Neuronal stem cell (in vitro differentiated cells): ENCODE measurements around the gene TDRD9.

Experiments used
- DNase-seq: peaks from one replicate; pipeline ENCODE4 v3.0.0-alpha.2; 2013; ENCODE audit warnings: low spot score
- H2AFZ ChIP-seq: one replicate; pipeline ENCODE4 v1.6.1; 2013; ENCODE audit warnings: mild to moderate bottlenecking, low read length, inconsistent platforms
- H2AK5ac ChIP-seq: 2 replicates; pipeline ENCODE4 v1.6.1; 2013; ENCODE audit warnings: low read depth, mild to moderate bottlenecking, inconsistent platforms, low read length, moderate library complexity, mixed read lengths
- H2BK120ac ChIP-seq: 2 replicates; pipeline ENCODE4 v1.6.1; 2013; ENCODE audit warnings: low read depth, mild to moderate bottlenecking, inconsistent platforms, low read length, moderate library complexity, mixed read lengths
- H2BK12ac ChIP-seq: one replicate; pipeline ENCODE4 v1.6.1; 2013; ENCODE audit warnings: low read length, inconsistent platforms
- H2BK15ac ChIP-seq: 2 replicates; pipeline ENCODE4 v1.6.1; 2013; ENCODE audit warnings: mild to moderate bottlenecking, low read length, inconsistent platforms, mixed read lengths
- H2BK5ac ChIP-seq: one replicate; pipeline ENCODE4 v1.6.1; 2013; ENCODE audit warnings: inconsistent platforms, mild to moderate bottlenecking, low read length, moderate library complexity
- H3K14ac ChIP-seq: one replicate; pipeline ENCODE4 v1.6.1; 2013; ENCODE audit warnings: low read length, inconsistent platforms
- H3K18ac ChIP-seq: 2 replicates; pipeline ENCODE4 v1.6.1; 2013; ENCODE audit warnings: low read length, inconsistent platforms
- H3K23ac ChIP-seq: 2 replicates; pipeline ENCODE4 v1.6.1; 2013; ENCODE audit warnings: low read depth, mild to moderate bottlenecking, mixed read lengths, low read length, inconsistent platforms; ENCODE audit not compliant: poor library complexity
- H3K27ac ChIP-seq: replicated peaks from 3 replicates; pipeline ENCODE4 v1.5.1; 2013; ENCODE audit warnings: low read length, inconsistent platforms
- H3K27me3 ChIP-seq, 3 experiments: 2 replicates each; pipeline ENCODE4 v1.6.1; 2013; ENCODE audit warnings: low read length in 3 of 3, mild to moderate bottlenecking in 2 of 3, inconsistent platforms in 1 of 3, low read depth in 1 of 3, mixed read lengths in 1 of 3, moderate library complexity in 1 of 3; ENCODE audit not compliant: control insufficient read depth in 3 of 3, insufficient read depth in 3 of 3
- H3K36me3 ChIP-seq, 2 donors: replicated peaks in 1 of 2; 2 replicates each; pipeline ENCODE4 v1.6.1; 2013; ENCODE audit warnings: low read length in 2 of 2; ENCODE audit not compliant: control insufficient read depth in 2 of 2, insufficient read depth in 2 of 2
- H3K4ac ChIP-seq: 2 replicates; pipeline ENCODE4 v1.6.1; 2013; ENCODE audit warnings: inconsistent platforms, mild to moderate bottlenecking, low read length, moderate library complexity
- H3K4me1 ChIP-seq, 2 donors: 1 replicate in 1 of 2; 2 replicates in 1 of 2; pipeline ENCODE4 v1.6.1; 2013; ENCODE audit warnings: low read length in 2 of 2, low read depth in 1 of 2; ENCODE audit not compliant: control insufficient read depth in 2 of 2, insufficient read depth in 1 of 2
- H3K4me2 ChIP-seq: one replicate; pipeline ENCODE4 v1.6.1; 2013; ENCODE audit warnings: mild to moderate bottlenecking, low read length, inconsistent platforms; ENCODE audit not compliant: insufficient read depth, poor library complexity, severe bottlenecking
- H3K4me3 ChIP-seq, 2 donors: 2 replicates each; pipeline ENCODE4 v1.5.1; 2013; ENCODE audit warnings: low read length in 2 of 2, mild to moderate bottlenecking in 2 of 2, inconsistent platforms in 1 of 2, moderate library complexity in 1 of 2
- H3K79me1 ChIP-seq: one replicate; pipeline ENCODE4 v1.6.1; 2013; ENCODE audit warnings: low read depth, mild to moderate bottlenecking, inconsistent platforms, low read length, moderate library complexity
- H3K9ac ChIP-seq: one replicate; pipeline ENCODE4 v1.6.1; 2013; ENCODE audit warnings: mild to moderate bottlenecking, low read depth, low read length, inconsistent platforms; ENCODE audit not compliant: poor library complexity
- H3K9me3 ChIP-seq, 2 donors: replicated peaks in 1 of 2; 2 replicates each; pipeline versions ENCODE3 to v1.6.1; 2013; ENCODE audit warnings: low read length in 2 of 2, mild to moderate bottlenecking in 2 of 2, inconsistent platforms in 1 of 2, low read depth in 1 of 2, mixed read lengths in 1 of 2, moderate library complexity in 1 of 2; ENCODE audit not compliant: control insufficient read depth in 2 of 2, insufficient read depth in 1 of 2
- H4K8ac ChIP-seq: one replicate; pipeline ENCODE4 v1.6.1; 2013; ENCODE audit warnings: low read depth, mild to moderate bottlenecking, inconsistent platforms, low read length, moderate library complexity
- H4K91ac ChIP-seq: one replicate; pipeline ENCODE4 v1.6.1; 2013; ENCODE audit warnings: low read length, low read depth, mild to moderate bottlenecking, inconsistent platforms; ENCODE audit not compliant: poor library complexity
- WGBS, 2 donors: extraction: QIAGEN DNeasy Blood & Tissue Kit; methylation state at CpG; one replicate each; pipeline ENCODE4 v1.1.7; 2013; ENCODE audit warnings: missing lambda C conversion rate in 2 of 2, mixed read lengths in 1 of 2; ENCODE audit not compliant: insufficient read length in 2 of 2, insufficient replicate concordance in 1 of 2; ENCODE audit errors: extremely low coverage in 2 of 2; 5-methylcytosine and 5-hydroxymethylcytosine counted together

The TDRD9 gene

DNA sequence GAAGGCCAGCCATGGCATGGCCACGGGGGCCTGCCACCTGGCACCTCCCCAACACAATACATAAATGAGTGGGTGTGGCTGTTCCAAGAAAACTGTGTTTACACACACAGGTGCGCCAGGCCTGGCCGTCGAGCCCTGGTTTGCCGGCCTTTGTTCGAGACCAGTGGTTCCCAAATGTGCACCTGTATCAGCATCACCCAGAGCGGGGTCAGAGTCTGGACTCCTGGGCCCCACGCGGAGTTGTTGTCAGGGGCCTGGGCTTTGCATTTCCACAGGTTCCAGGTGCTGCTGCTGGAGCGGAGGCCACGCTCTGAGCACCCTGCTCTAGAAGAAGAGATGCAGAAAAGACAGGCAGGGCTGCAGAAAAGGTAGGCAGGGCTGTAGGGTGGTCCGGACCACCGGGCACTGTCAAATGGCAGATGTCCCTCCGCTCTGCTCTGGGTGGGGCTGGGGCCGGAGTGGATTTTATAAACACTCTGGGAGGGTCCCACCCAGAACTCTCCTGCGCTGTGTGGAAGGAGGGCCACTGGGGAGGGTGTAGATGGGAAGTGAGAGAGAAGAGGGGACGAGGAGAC lies 153.1 kb downstream of the TDRD9 start:
- Histone ChIP-seq H3K79me1 (no peaks in the 10 kb centered on the region), H3K27ac (no peak overlapping the region), H3K4me1 (no peaks in the 10 kb centered on the region), H2BK15ac (peak overlapping the region; percentile 26), H3K27me3 (peaks cover 0 to 54% (median 0%) of the 10 kb centered on the region in 3 experiments), H3K9me3 (no peaks in the 10 kb centered on the region), H4K8ac (peak overlapping the region; percentile 65), H2AFZ (no peak overlapping the region), H4K91ac (no peak overlapping the region), H3K4ac (no peak overlapping the region), H2BK12ac (peak overlapping the region; percentile 90), H3K4me2 (no peak overlapping the region), H3K23ac (peak overlapping the region; percentile 6), H2BK5ac (peak overlapping the region; percentile 35), H3K9ac (peak overlapping the region; percentile 60), H3K14ac (peak overlapping the region; percentile 8), H3K4me3 (no peak overlapping the region), H2BK120ac (peak overlapping the region; percentile 91), H3K18ac (peak overlapping the region; percentile 31), H2AK5ac (peak overlapping the region; percentile 97), H3K36me3 (no peaks in the 10 kb centered on the region)
- no peak for DNase-seq
- no CpG with 5 or more reads among the region's 17 CpGs for WGBS, 2 donors

DNA sequence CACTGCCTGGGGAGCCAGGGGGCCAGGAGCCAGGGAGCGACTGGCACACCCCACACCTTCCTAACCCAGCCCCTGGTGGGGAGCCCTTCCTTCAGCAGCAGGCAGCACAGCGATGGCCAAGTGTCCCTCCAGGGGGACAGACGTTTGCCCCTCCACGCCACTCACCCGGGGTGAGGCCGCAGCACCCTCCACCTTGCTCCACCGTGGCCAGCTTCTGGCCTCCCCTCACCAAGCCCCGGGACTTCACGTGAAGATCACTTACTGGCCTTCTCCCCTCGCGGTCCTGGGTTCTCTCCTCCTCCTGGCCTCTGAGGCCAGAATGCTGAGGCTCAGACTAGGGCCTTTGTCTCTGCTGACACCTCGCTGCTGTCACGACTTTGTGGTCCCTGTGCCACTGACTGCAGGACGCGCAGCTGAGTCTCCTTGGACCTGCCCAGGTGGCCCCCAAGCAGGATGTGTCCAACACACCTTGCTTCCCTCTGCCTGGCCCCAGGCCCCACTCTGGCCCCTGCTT lies 153.8 kb downstream of the TDRD9 start:
- Histone ChIP-seq H2BK120ac (no peak overlapping the region), H2AFZ (no peak overlapping the region), H3K4ac (no peak overlapping the region), H3K9me3 (no peaks in the 10 kb centered on the region), H2BK12ac (no peak overlapping the region), H2BK15ac (no peak overlapping the region), H3K79me1 (no peaks in the 10 kb centered on the region), H3K14ac (peak overlapping the region; percentile 82), H3K4me2 (no peak overlapping the region), H2BK5ac (peak overlapping the region; percentile 24), H3K4me3 (no peak overlapping the region), H3K18ac (peak overlapping the region; percentile 80), H2AK5ac (peak overlapping the region; percentile 97), H3K4me1 (no peaks in the 10 kb centered on the region), H4K91ac (no peak overlapping the region), H3K23ac (no peak overlapping the region), H3K27me3 (peaks cover 0 to 60% (median 0%) of the 10 kb centered on the region in 3 experiments), H3K9ac (no peak overlapping the region), H3K27ac (no peak overlapping the region), H3K36me3 (no peaks in the 10 kb centered on the region), H4K8ac (no peak overlapping the region)
- DNase-seq: no peak
- whole genome bisulfite sequencing, 2 donors: no CpG with 5 or more reads among the region's 15 CpGs

DNA sequence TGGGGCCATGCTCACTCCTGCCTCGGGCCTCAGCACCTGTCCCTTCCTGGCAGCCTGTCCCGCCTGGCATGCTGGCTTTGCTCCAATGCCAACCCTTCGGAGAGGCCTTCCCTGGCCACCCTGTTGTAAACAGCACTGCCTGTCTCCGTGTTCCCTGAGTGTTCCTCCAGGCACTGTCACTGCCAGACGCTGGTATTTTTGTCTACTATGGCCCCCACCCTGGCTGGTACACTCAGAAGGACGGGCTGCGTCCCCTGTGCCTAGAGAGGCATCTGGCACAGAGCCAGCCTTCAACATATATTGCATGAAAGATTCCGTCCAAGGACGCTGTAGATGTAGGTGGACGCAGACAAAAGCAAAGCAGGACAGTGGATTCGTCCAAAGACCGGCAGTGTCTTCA lies 154.6 kb downstream of the TDRD9 start:
- no peak overlapping the region for H2AFZ ChIP-seq
- no peak for DNase-seq

GRCh38 chr14:104084251-104085002 lies 156.2 kb downstream of the TDRD9 start:
- Histone ChIP-seq H2AFZ (no peak overlapping the region), H3K27me3 (peaks cover 0 to 76% (median 0%) of the 10 kb centered on the region in 3 experiments), H2BK15ac (no peak overlapping the region), H3K27ac (no peak overlapping the region), H4K91ac (no peak overlapping the region), H3K4ac (no peak overlapping the region), H3K14ac (no peak overlapping the region), H3K23ac (no peak overlapping the region), H4K8ac (no peak overlapping the region), H3K18ac (peak overlapping the region; percentile 4), H2BK120ac (no peak overlapping the region), H2AK5ac (no peak overlapping the region), H2BK12ac (no peak overlapping the region), H3K4me2 (no peak overlapping the region), H3K4me1 (no peaks in the 10 kb centered on the region), H3K79me1 (no peaks in the 10 kb centered on the region), H3K9ac (no peak overlapping the region), H2BK5ac (peak overlapping the region; percentile 90), H3K9me3 (no peaks in the 10 kb centered on the region), H3K4me3 (no peak overlapping the region), H3K36me3 (no peaks in the 10 kb centered on the region)
- DNase-seq: no peak
- no CpG with 5 or more reads among the region's 16 CpGs for WGBS, 2 donors

More for the DNA sequence above, 154.6 kb downstream of the TDRD9 start:
- Histone ChIP-seq H3K4me3 (no peak overlapping the region), H2BK120ac (no peak overlapping the region), H2BK15ac (no peak overlapping the region), H3K36me3 (no peaks in the 10 kb centered on the region), H2BK12ac (no peak overlapping the region), H3K4me1 (no peaks in the 10 kb centered on the region), H4K8ac (no peak overlapping the region), H2AK5ac (peak overlapping the region; percentile 74), H3K9me3 (no peaks in the 10 kb centered on the region), H3K27me3 (peaks cover 0 to 68% (median 0%) of the 10 kb centered on the region in 3 experiments), H3K9ac (no peak overlapping the region), H3K27ac (no peak overlapping the region), H3K79me1 (no peaks in the 10 kb centered on the region), H3K14ac (peak overlapping the region; percentile 47), H3K23ac (no peak overlapping the region), H4K91ac (peak overlapping the region; percentile 53), H3K4ac (peak overlapping the region; percentile 6), H3K18ac (peak overlapping the region; percentile 65), H3K4me2 (no peak overlapping the region), H2BK5ac (no peak overlapping the region)
- WGBS, 2 donors: no CpG with 5 or more reads among the region's 12 CpGs
